ENCODE results near the gene SIK3.
"Not testable (repeated sequence)": the region's sequence is repeated elsewhere in the genome, so short reads cannot be mapped to it uniquely, and the experiment has no call there.

SIK3 gene

GRCh38 chr11:117076941-117077691, 21.1 kb downstream of the SIK3 start:
- no peak for DNase-seq (ENCODE audit: low spot score)

- no peak for DNase-seq (ENCODE audit: low spot score)
Measured at GRCh38 chr11:117075186-117075585, 23.0 kb downstream of the SIK3 start.

- no peak for DNase-seq (ENCODE audit: low spot score)
Measured at GRCh38 chr11:117074119-117074518, 24.1 kb downstream of the SIK3 start.

GRCh38 chr11:117073539-117073938, 24.7 kb downstream of the SIK3 start:
- DNase-seq (ENCODE audit: low spot score): no peak

- peak; percentile 43 for DNase-seq (ENCODE audit: low spot score)
Measured at GRCh38 chr11:117072517-117073461, 25.4 kb downstream of the SIK3 start.

- DNase-seq (ENCODE audit: low spot score): no peak
Measured at GRCh38 chr11:117071344-117071787, 26.9 kb downstream of the SIK3 start.

GRCh38 chr11:117070016-117070415, 28.2 kb downstream of the SIK3 start:
- DNase-seq (ENCODE audit: low spot score): no peak

- DNase-seq (ENCODE audit: low spot score): no peak
Measured at GRCh38 chr11:117068303-117068860, 29.8 kb downstream of the SIK3 start.

- no peak for DNase-seq (ENCODE audit: low spot score)
Measured at GRCh38 chr11:117066959-117067358, 31.3 kb downstream of the SIK3 start.

- DNase-seq (ENCODE audit: low spot score): no peak
Measured at GRCh38 chr11:117064275-117064674, 34.0 kb downstream of the SIK3 start.

GRCh38 chr11:117062498-117062897, 35.7 kb downstream of the SIK3 start:
- no peak for DNase-seq (ENCODE audit: low spot score)

GRCh38 chr11:117061256-117061655, 37.0 kb downstream of the SIK3 start:
- no peak for DNase-seq (ENCODE audit: low spot score)

GRCh38 chr11:117059611-117060148, 38.5 kb downstream of the SIK3 start:
- DNase-seq (ENCODE audit: low spot score): no peak

GRCh38 chr11:117058761-117059261, 39.4 kb downstream of the SIK3 start:
- no peak for DNase-seq (ENCODE audit: low spot score)

- no peak for DNase-seq (ENCODE audit: low spot score)
Measured at GRCh38 chr11:117057727-117058126, 40.5 kb downstream of the SIK3 start.

- DNase-seq (ENCODE audit: low spot score): no peak
Measured at GRCh38 chr11:117057317-117057716, 40.9 kb downstream of the SIK3 start.

GRCh38 chr11:117055469-117055868, 42.8 kb downstream of the SIK3 start:
- DNase-seq (ENCODE audit: low spot score): no peak

GRCh38 chr11:117054382-117054781, 43.8 kb downstream of the SIK3 start:
- no peak for DNase-seq (ENCODE audit: low spot score)

- DNase-seq (ENCODE audit: low spot score): no peak
Measured at GRCh38 chr11:117052196-117053149, 45.8 kb downstream of the SIK3 start.

GRCh38 chr11:117050121-117050520, 48.1 kb downstream of the SIK3 start:
- not testable (repeated sequence) for DNase-seq (ENCODE audit: low spot score)

- not testable (repeated sequence) for DNase-seq (ENCODE audit: low spot score)
Measured at GRCh38 chr11:117046627-117047026, 51.6 kb downstream of the SIK3 start.
